ENCODE results near the gene HSFY1.
"Not testable (repeated sequence)": the region's sequence is repeated elsewhere in the genome, so short reads cannot be mapped to it uniquely, and the experiment has no call there.

Gene HSFY1, protein sequence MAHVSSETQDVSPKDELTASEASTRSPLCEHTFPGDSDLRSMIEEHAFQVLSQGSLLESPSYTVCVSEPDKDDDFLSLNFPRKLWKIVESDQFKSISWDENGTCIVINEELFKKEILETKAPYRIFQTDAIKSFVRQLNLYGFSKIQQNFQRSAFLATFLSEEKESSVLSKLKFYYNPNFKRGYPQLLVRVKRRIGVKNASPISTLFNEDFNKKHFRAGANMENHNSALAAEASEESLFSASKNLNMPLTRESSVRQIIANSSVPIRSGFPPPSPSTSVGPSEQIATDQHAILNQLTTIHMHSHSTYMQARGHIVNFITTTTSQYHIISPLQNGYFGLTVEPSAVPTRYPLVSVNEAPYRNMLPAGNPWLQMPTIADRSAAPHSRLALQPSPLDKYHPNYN

DNA sequence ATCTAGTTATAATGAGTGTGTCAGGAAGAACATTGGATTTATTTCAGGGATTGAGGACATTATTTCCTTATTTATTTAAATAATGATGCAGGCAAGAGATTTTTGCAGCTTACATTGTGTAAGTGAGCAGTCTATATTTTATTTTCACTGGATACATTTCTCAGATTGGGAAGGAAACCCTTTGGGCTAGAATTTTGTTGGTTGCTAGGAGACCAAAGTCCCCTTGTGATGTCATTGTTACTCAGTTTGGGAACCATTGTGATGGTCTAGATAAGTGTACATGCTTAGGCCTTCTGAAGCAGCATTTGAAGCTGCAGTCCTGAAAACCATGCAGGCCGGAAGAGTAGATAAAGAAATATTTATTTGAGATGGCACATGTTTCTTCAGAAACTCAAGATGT, at the start of gene HSFY1:
TSS of gene HSFY1 (plus strand) at position 301 of the 400 bp plus-strand sequence. CDS start at position 369, 68 bp downstream.
- H2AFZ ChIP-seq; H3K36me3 ChIP-seq (ENCODE audit: control insufficient read depth, insufficient read depth, low read length); H3K27ac ChIP-seq; H3K4me1 ChIP-seq; H3K9me3 ChIP-seq (ENCODE audit: control insufficient read depth, low read length); H3K27me3 ChIP-seq (ENCODE audit: control insufficient read depth, insufficient read depth, low read length); H3K4me2 ChIP-seq (ENCODE audit: low read length); H3K9ac ChIP-seq; H3K79me2 ChIP-seq; H3K4me3 ChIP-seq (ENCODE audit: low read depth, low read length): not testable (repeated sequence)

DNA sequence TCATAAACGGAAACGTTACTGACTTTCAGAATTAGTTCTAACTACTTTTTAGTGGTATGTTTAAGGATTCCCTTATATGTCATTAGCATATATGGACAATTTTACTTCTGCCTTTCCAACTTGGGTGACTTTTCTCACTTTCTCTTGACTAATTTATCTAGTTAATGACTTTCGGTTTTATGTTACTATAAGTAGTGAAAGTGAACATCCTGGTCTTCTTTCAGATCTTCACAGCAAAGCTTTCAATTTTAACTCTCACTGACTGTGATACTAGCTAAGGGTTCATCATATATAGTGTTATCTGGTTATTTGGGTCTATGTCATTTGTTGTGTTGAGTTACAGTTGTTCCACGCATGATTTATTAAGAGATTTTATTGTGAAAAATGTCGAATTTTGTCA, 42.3 kb upstream of the HSFY1 start:
- H3K9me3 ChIP-seq (ENCODE audit: control insufficient read depth, low read length); H3K27me3 ChIP-seq (ENCODE audit: control insufficient read depth, insufficient read depth, low read length); H2AFZ ChIP-seq; H3K27ac ChIP-seq; H3K36me3 ChIP-seq (ENCODE audit: control insufficient read depth, insufficient read depth, low read length); H3K9ac ChIP-seq; H3K79me2 ChIP-seq; H3K4me3 ChIP-seq (ENCODE audit: low read depth, low read length); H3K4me1 ChIP-seq; H3K4me2 ChIP-seq (ENCODE audit: low read length): not testable (repeated sequence)

DNA sequence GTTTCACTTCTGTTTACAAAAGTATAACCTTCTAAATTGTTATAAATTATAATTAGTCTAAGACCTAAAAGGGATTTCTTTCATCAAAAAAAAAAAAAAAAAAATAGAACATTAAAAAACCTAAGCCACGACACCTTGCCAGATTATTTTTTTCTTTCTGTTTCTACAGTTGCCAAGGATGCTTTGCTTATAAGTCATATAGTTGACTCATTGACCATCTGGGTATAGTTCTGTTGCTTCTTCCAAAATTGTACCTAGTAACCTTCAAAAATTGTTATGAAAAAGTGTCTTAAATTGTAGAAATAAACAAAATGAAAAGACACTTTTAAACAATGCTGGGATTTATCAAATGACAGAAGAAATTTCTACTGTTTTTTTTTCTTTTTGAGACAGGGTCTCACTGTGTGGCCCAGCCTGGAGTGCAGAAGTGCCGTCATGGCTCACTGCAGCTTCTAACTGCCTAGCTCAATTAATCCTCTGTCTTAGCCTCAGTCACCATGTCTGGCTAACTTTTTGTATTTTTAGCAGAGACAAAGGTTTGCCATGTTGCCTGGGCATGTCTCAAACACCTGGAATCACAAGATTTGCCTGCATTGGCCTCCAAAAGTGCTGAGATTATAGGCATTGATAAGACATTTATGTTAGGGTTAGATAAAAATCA, 15.4 kb upstream of the HSFY1 start:
- not testable (repeated sequence) for H3K36me3 ChIP-seq (ENCODE audit: control insufficient read depth, insufficient read depth, low read length); H3K4me1 ChIP-seq; H3K9ac ChIP-seq; H3K4me3 ChIP-seq (ENCODE audit: low read depth, low read length); H3K79me2 ChIP-seq; H3K9me3 ChIP-seq (ENCODE audit: control insufficient read depth, low read length); H3K4me2 ChIP-seq (ENCODE audit: low read length); H3K27me3 ChIP-seq (ENCODE audit: control insufficient read depth, insufficient read depth, low read length); H3K27ac ChIP-seq; H2AFZ ChIP-seq

DNA sequence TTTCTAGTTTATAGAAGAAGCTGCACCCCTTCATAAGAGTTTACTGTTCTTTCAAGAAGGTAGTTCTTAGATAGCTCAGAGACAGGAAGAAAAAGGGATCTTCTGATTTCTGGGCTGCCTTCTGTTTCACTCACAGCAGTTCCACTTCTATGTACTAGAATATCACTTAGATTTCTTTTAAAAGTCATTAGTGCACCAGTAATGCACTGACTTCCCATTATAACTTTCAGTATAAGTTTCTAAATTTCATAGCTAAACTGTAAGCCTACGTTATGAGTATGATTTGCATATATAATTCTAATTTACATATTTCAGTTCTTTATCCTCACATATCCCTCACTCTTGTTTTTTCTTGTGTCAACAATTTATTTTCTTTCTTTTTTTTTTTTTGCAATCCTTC, 7.6 kb upstream of the HSFY1 start:
- not testable (repeated sequence) for H3K9me3 ChIP-seq (ENCODE audit: control insufficient read depth, low read length); H2AFZ ChIP-seq; H3K27ac ChIP-seq; H3K4me2 ChIP-seq (ENCODE audit: low read length); H3K9ac ChIP-seq; H3K36me3 ChIP-seq (ENCODE audit: control insufficient read depth, insufficient read depth, low read length); H3K4me1 ChIP-seq; H3K27me3 ChIP-seq (ENCODE audit: control insufficient read depth, insufficient read depth, low read length); H3K4me3 ChIP-seq (ENCODE audit: low read depth, low read length); H3K79me2 ChIP-seq

DNA sequence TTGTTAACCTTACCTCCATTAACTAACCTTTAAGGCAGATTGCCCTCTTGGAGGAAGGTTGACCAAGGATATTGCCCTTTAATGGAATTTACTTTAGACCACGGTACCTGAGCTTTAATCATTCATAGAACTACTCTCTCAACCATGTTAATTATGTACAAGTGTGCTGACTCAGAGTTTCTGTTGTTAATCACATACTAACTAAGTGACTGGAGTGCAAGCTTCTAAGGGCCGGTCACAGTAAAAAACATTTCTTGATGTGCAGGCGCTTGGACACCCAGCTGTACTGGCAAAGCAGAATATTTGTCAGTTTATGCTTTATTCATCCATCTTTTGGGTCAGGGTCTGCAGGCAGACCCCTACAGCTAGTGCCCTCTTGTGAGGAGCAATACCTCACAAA, 6.6 kb downstream of the HSFY1 start:
- not testable (repeated sequence) for H2AFZ ChIP-seq; H3K36me3 ChIP-seq (ENCODE audit: control insufficient read depth, insufficient read depth, low read length); H3K4me3 ChIP-seq (ENCODE audit: low read depth, low read length); H3K79me2 ChIP-seq; H3K27me3 ChIP-seq (ENCODE audit: control insufficient read depth, insufficient read depth, low read length); H3K27ac ChIP-seq; H3K4me2 ChIP-seq (ENCODE audit: low read length); H3K9me3 ChIP-seq (ENCODE audit: control insufficient read depth, low read length); H3K4me1 ChIP-seq; H3K9ac ChIP-seq

DNA sequence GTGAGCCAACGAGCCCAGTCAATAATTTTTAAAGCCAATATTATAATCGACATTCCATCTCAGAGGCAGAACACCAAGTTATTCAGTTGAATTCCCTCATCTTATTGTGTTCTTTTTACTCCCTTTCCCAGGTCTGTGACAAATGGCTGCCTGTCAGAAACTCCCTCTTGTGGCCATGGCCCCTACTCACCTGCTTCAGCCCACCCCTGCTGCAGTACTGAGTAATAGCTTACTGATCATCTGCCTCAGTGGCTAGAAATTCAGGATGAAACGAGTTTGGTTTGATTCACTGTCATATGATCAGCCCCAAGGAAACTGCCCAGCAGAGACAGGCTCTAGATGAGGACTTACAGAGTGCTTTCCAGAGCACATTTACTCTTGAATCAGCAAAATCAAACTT, 19.4 kb downstream of the HSFY1 start:
- not testable (repeated sequence) for H3K36me3 ChIP-seq (ENCODE audit: control insufficient read depth, insufficient read depth, low read length); H3K4me2 ChIP-seq (ENCODE audit: low read length); H3K27ac ChIP-seq; H2AFZ ChIP-seq; H3K4me3 ChIP-seq (ENCODE audit: low read depth, low read length); H3K9ac ChIP-seq; H3K4me1 ChIP-seq; H3K9me3 ChIP-seq (ENCODE audit: control insufficient read depth, low read length); H3K79me2 ChIP-seq; H3K27me3 ChIP-seq (ENCODE audit: control insufficient read depth, insufficient read depth, low read length)
